GM23248 (cell line): ENCODE data around the gene SMIM36. TPM values are rescaled to one million over a fixed set of nuclear protein-coding genes. Genes with fewer than 3 reads are reported as not detected.
"Not testable (repeated sequence)": the region's sequence is repeated elsewhere in the genome, so short reads cannot be mapped to it uniquely, and the experiment has no call there.

ENCODE experiments used
- DNase-seq: peaks from one replicate; pipeline ENCODE4 v3.0.0-alpha.2; 2015
- H2AFZ ChIP-seq: fragments of 200-600 bp; sonication (generic); 2 replicates; pipeline ENCODE4 v1.6.1; 2016; ENCODE audit warnings: antibody characterized with exemption
- H3F3A ChIP-seq: fragments of 200-600 bp; sonication (generic); 2 replicates; pipeline ENCODE4 v1.6.1; 2016; ENCODE audit warnings: mild to moderate bottlenecking, antibody characterized with exemption, mixed run types; ENCODE audit not compliant: insufficient read depth
- H3K27ac ChIP-seq: fragments of 200-600 bp; sonication (generic); 2 replicates; pipeline ENCODE4 v1.5.1; 2016; ENCODE audit warnings: mild to moderate bottlenecking
- H3K27me3 ChIP-seq: fragments of 200-600 bp; sonication (generic); replicated peaks from 2 replicates; pipeline ENCODE4 v1.6.1; 2016; ENCODE audit warnings: mild to moderate bottlenecking; ENCODE audit not compliant: insufficient read depth
- H3K36me3 ChIP-seq: fragments of 200-600 bp; sonication (generic); 2 replicates; pipeline ENCODE4 v1.6.1; 2016; ENCODE audit warnings: low read depth, mild to moderate bottlenecking
- H3K4me1 ChIP-seq: fragments of 200-600 bp; sonication (generic); 2 replicates; pipeline ENCODE4 v1.6.1; 2016; ENCODE audit warnings: mild to moderate bottlenecking; ENCODE audit not compliant: insufficient read depth
- H3K4me2 ChIP-seq: fragments of 200-600 bp; sonication (generic); one replicate; pipeline ENCODE4 v1.6.1; 2016; ENCODE audit warnings: mild to moderate bottlenecking; ENCODE audit not compliant: unreplicated experiment
- H3K4me3 ChIP-seq: fragments of 200-600 bp; sonication (generic); 2 replicates; pipeline ENCODE4 v1.5.1; 2016; ENCODE audit warnings: mild to moderate bottlenecking
- H3K79me2 ChIP-seq: fragments of 200-600 bp; sonication (generic); 2 replicates; pipeline ENCODE4 v1.6.1; 2016; ENCODE audit warnings: mild to moderate bottlenecking; ENCODE audit not compliant: insufficient read depth
- H3K9ac ChIP-seq: fragments of 200-600 bp; sonication (generic); 2 replicates; pipeline ENCODE4 v1.6.1; 2016; ENCODE audit warnings: mild to moderate bottlenecking
- H3K9me2 ChIP-seq: fragments of 200-600 bp; sonication (generic); 2 replicates; pipeline ENCODE4 v1.6.1; 2016; ENCODE audit warnings: mixed run types, mild to moderate bottlenecking, moderate library complexity; ENCODE audit not compliant: insufficient read depth
- H3K9me3 ChIP-seq: fragments of 200-600 bp; sonication (generic); one replicate; pipeline ENCODE4 v1.6.1; 2017; ENCODE audit warnings: low read depth
- H4K20me1 ChIP-seq: fragments of 200-600 bp; sonication (generic); 2 replicates; pipeline ENCODE4 v1.6.0; 2016; ENCODE audit not compliant: insufficient read depth
- EZH2 ChIP-seq: fragments of 200-600 bp; sonication (generic); IDR thresholded peaks from 2 replicates; pipeline ENCODE4 v1.6.1; 2018; ENCODE audit warnings: antibody characterized with exemption, mild to moderate bottlenecking; ENCODE audit not compliant: insufficient read depth, poor library complexity, severe bottlenecking
- EZH2phosphoT487 ChIP-seq: fragments of 200-600 bp; sonication (generic); IDR thresholded peaks from 2 replicates; pipeline ENCODE4 v1.6.1; 2018; ENCODE audit warnings: antibody characterized with exemption, moderate library complexity, mild to moderate bottlenecking, low read depth; ENCODE audit not compliant: insufficient read depth
- WGBS, 2 experiments: methylation state at CpG; one replicate each; pipeline ENCODE4 v1.1.6; 2015 to 2017; ENCODE audit warnings: low lambda C conversion rate in 2 of 2, low coverage in 1 of 2; ENCODE audit errors: missing lambda C conversion rate in 2 of 2; 5-methylcytosine and 5-hydroxymethylcytosine counted together
- in situ Hi-C: fragments of 300-500 bp; cut with MboI; formaldehyde crosslinking; loops from 2 replicates; pipeline ENCODE4 v1.15.0; 2020
- polyA plus RNA-seq: library from polyadenylated mRNA; unstranded; fragments of >200 nt; fragmentation: Nextera tagmentation; extraction: Ambion mirVana; gene quantifications from 2 replicates; pipeline ENCODE4 v1.2.1, GENCODE V29; 2016
- total RNA-seq: library from RNA; depleted of rRNA; stranded (reverse); fragments of >200 nt; shearing (Covaris generic); gene quantifications from 2 replicates; pipeline ENCODE4 v1.2.3, GENCODE V29; 2014

SMIM36 gene
- total and polyA plus RNA-seq, 2 experiments from 2014 or later: not detected

DNA sequence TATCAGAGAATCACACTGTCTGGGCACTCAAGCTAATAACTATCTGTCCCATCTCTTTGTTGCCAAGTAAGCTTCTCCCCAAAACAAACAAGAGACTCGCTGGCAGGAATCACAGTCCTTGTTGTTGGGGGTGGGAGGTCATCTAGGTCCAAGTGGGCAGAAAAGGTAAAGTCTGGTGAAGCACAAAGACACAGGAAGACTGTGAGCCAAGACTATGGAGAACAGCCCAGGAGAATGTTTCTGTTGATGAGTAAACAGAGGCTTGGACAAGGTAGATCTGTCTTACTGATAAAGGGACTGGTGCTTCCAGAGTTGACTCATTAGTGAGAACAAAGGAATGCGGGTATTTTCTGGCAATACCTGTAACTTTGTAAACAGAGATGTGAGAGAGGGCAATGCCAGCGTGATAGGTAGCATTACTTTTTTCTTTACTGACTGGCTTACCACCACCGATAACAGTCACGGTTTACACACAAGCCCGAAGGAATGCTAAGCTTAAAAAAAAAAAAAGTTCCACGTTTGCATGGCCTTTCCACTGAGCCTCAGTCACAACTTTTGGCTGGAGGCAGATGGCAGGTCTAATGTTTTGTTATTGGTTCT, 78.1 kb downstream of the SMIM36 start:
- Histone ChIP-seq H3K4me3 (no peak overlapping the region), H3K4me2 (peak overlapping the region; percentile 62), H3K79me2 (no peaks in the 10 kb centered on the region), H3K9me2 (no peaks in the 10 kb centered on the region), H4K20me1 (no peaks in the 10 kb centered on the region), H3K27ac (peak overlapping the region; percentile 33), H3K9me3 (no peaks in the 10 kb centered on the region), H2AFZ (no peak overlapping the region), H3K27me3 (no peaks in the 10 kb centered on the region), H3K9ac (no peak overlapping the region), H3K4me1 (peaks cover 35% of the 10 kb centered on the region), H3K36me3 (no peaks in the 10 kb centered on the region), H3F3A (peaks cover 24% of the 10 kb centered on the region)
- peak; percentile 42 for DNase-seq
- in situ Hi-C loops: no loop called here
- TF ChIP-seq EZH2phosphoT487 (no peak), EZH2 (no peak)
- WGBS, 2 experiments: 81 to 84% methylated on average over 7 of the region's 7 CpGs

DNA sequence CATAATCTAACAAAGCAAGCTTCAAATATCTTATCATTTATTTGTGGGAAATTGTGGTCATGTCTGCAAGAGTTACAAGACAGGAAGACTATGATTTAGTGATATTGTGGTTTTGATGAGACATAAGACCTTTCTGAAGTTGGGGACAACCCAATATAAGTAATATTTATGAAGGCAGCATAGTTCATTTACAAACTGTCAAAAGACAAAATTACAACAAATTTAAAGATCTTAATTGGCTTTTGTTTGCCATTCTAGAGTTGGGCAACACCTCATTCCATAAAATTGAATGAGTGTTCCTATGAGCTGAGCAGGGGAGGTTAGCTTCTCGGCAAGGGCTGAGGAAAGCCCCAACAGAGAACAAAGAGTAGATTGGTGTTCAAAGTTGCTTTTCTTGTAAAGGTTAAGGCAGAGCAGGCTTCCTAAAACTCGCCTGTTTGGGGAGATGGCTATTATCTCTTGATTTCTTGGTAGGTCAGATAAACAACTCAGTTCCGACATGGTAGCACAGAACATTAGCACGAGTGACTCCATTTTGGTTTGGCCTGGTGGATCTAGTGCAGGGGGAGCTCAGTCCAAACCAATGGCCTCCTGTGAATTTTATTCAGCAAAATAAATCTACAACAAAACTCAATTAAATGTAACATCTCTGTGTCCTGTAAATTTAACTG, 78.8 kb downstream of the SMIM36 start:
- Histone ChIP-seq H3K9ac (no peak overlapping the region), H3K36me3 (no peaks in the 10 kb centered on the region), H3F3A (peaks cover 24% of the 10 kb centered on the region), H3K27ac (no peak overlapping the region), H2AFZ (no peak overlapping the region), H4K20me1 (no peaks in the 10 kb centered on the region), H3K4me3 (no peak overlapping the region), H3K4me1 (peaks cover 35% of the 10 kb centered on the region), H3K9me3 (no peaks in the 10 kb centered on the region), H3K9me2 (no peaks in the 10 kb centered on the region), H3K79me2 (no peaks in the 10 kb centered on the region), H3K27me3 (no peaks in the 10 kb centered on the region), H3K4me2 (no peak overlapping the region)
- WGBS, 2 experiments: 80 to 85% methylated on average over 4 of the region's 4 CpGs
- DNase-seq: peak; percentile 43
- in situ Hi-C loops: no loop called here
- no peak for TF ChIP-seq EZH2
- TF ChIP-seq EZH2phosphoT487: peak; percentile 69; the same call in 1 of the 2 replicates

DNA sequence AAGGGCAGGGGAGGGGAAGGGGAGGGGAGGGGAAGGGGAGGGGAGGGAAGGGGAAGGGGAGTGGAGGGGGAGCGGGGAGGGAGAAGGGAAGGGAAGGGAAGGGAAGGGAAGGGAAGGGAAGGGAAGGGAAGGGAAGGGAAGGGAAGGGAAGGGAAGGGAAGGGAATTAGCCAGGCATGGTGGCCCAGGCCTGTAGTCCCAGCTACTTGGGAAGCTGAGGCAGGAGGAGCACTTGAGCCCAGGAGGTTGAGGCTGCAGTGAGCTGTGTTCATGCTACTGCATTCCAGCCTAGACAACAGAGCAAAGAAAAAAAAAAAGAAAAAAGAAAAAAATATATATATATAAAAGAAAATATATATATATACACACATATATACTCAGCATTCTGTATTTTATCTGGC, 79.3 kb downstream of the SMIM36 start:
- H3K4me3 ChIP-seq, in situ Hi-C loops, H3K27ac ChIP-seq, H3K79me2 ChIP-seq, H2AFZ ChIP-seq, H3K9me2 ChIP-seq, H4K20me1 ChIP-seq, H3K36me3 ChIP-seq, H3K9me3 ChIP-seq, DNase-seq, H3K9ac ChIP-seq, H3K4me2 ChIP-seq, H3K27me3 ChIP-seq: not testable (repeated sequence)
- H3F3A ChIP-seq: peaks cover 30% of the 10 kb centered on the region
- peaks cover 39% of the 10 kb centered on the region for H3K4me1 ChIP-seq
- 50% methylated on average over 1 of the region's 1 CpG; no CpG with 5 or more reads in 1 of the 2 experiments for WGBS, 2 experiments

DNA sequence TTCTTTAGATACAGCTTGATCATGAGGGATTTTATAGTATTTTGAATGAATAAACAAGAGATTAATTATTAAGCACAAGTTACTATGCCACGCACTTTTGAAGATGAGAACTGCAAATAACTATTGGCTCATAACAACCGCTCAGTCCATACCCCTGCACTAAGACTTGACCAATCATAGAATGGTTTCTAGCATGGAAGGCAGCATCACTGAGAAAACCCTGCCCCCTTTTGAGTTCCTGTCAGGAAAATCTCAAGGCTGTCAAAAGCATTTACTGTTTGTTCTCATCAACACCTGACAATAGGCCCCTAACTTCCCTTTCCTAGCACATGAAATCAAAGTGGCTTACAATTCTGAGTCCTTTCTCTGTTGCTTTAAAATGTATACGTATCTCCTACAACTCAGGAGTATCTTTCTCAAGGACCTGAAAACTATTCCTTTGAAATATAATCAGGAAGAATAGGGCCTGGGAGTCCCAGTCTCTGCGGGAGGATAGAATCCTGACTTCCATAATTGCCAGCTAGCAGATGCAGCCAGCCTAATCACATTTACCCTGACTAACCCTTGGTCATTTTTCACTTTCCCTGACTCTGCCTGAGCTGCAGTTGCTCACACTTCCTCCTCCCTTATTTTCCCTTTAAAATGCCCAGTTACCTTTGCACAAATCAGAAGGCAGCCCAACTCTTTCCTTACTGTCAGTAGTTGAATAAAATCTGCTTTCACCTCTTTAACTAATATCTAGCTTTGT, 80.5 kb downstream of the SMIM36 start:
- no peaks in the 10 kb centered on the region for H3K79me2 ChIP-seq
- H3K4me1 ChIP-seq: peaks cover 39% of the 10 kb centered on the region
- H3K27ac ChIP-seq: no peak overlapping the region

More for the DNA sequence above, 80.5 kb downstream of the SMIM36 start:
- Histone ChIP-seq H3F3A (peaks cover 31% of the 10 kb centered on the region), H3K9me2 (no peaks in the 10 kb centered on the region), H3K9me3 (no peaks in the 10 kb centered on the region), H3K4me3 (no peak overlapping the region), H4K20me1 (no peaks in the 10 kb centered on the region), H3K36me3 (no peaks in the 10 kb centered on the region), H3K27me3 (no peaks in the 10 kb centered on the region), H2AFZ (no peak overlapping the region), H3K4me2 (no peak overlapping the region), H3K9ac (no peak overlapping the region)
- in situ Hi-C loops: no loop called here
- WGBS, 2 experiments: 62 to 69% methylated on average over 4 of the region's 4 CpGs
- peak; percentile 43 for DNase-seq
- TF ChIP-seq EZH2: no peak
